ENCODE measurements around the gene COX8A. TPM values are rescaled to one million over a fixed set of nuclear protein-coding genes. Genes with fewer than 3 reads are reported as not detected.

The COX8A gene
- total and polyA plus RNA-seq, 2 donors, result 255 to 851 TPM

Small RNA genes within 50 kb of the gene (small RNA-seq; reads per million reads assigned to genes)
- gene RNU6-45P, result not detected

Other genes starting within 250 kb of the COX8A start
- 13.5 TPM for gene ZFTA, start 205.8 kb upstream of the COX8A start, total RNA-seq
- 26.8 TPM for gene ZFTA, start 205.8 kb upstream of the COX8A start, polyA plus RNA-seq
- gene SPINDOC, start 161.2 kb upstream of the COX8A start, total RNA-seq, result 8.2 TPM
- gene SPINDOC, start 161.2 kb upstream of the COX8A start, polyA plus RNA-seq, result 19.0 TPM
- 13.1 TPM for gene MARK2, start 135.5 kb upstream of the COX8A start, total RNA-seq
- 21.6 TPM for gene MARK2, start 135.5 kb upstream of the COX8A start, polyA plus RNA-seq
- gene RCOR2, start 57.5 kb upstream of the COX8A start, total RNA-seq, result 1.9 TPM
- gene RCOR2, start 57.5 kb upstream of the COX8A start, polyA plus RNA-seq, result 2.0 TPM
- gene NAA40, start 35.6 kb upstream of the COX8A start, total RNA-seq, result 13.6 TPM
- 8.2 TPM for gene NAA40, start 35.6 kb upstream of the COX8A start, polyA plus RNA-seq
- gene OTUB1, start 11.8 kb downstream of the COX8A start, total RNA-seq, result 19.5 TPM
- gene OTUB1, start 11.8 kb downstream of the COX8A start, polyA plus RNA-seq, result 78.9 TPM
- 1.7 TPM for gene FLRT1, start 61.3 kb downstream of the COX8A start, total RNA-seq
- 0.66 TPM for gene FLRT1, start 61.3 kb downstream of the COX8A start, polyA plus RNA-seq
- gene MACROD1, start 191.5 kb downstream of the COX8A start, total RNA-seq, result 9.8 TPM
- gene MACROD1, start 191.5 kb downstream of the COX8A start, polyA plus RNA-seq, result 25.1 TPM
- gene STIP1, start 211.6 kb downstream of the COX8A start, total RNA-seq, result 42.7 TPM
- gene STIP1, start 211.6 kb downstream of the COX8A start, polyA plus RNA-seq, result 84.0 TPM
- gene FERMT3, start 232.1 kb downstream of the COX8A start, total RNA-seq, result 7.8 TPM
- 16.8 TPM for gene FERMT3, start 232.1 kb downstream of the COX8A start, polyA plus RNA-seq